HCT116 (cell line): ENCODE data around the gene CYP26B1.

ENCODE experiments used
- ATF3 ChIP-seq: IDR thresholded peaks from 2 replicates; pipeline ENCODE4 v1.6.1; 2012
- CTCF ChIP-seq, 3 experiments: fragments of 200-600 bp in 1 of 3; sonication (generic) in 1 of 3; IDR thresholded peaks in 2 of 3; conservative IDR thresholded peaks in 1 of 3; 2 replicates each; pipeline ENCODE4 v1.5.1; 2012 to 2017; ENCODE audit warnings: low read depth in 2 of 3, low read length in 2 of 3, antibody characterized with exemption in 1 of 3, borderline replicate concordance in 1 of 3, control low read depth in 1 of 3, mild to moderate bottlenecking in 1 of 3, mixed read lengths in 1 of 3, mixed run types in 1 of 3, moderate library complexity in 1 of 3; ENCODE audit not compliant: insufficient read depth in 1 of 3
- EZH2 ChIP-seq: fragments of 200-600 bp; sonication (generic); IDR thresholded peaks from 2 replicates; pipeline ENCODE4 v1.6.1; 2017; ENCODE audit warnings: antibody characterized with exemption, mixed run types
- FOSL1 ChIP-seq: IDR thresholded peaks from 2 replicates; pipeline ENCODE4 v1.6.1; 2012; ENCODE audit warnings: low read depth
- SIN3A ChIP-seq: IDR thresholded peaks from 2 replicates; pipeline ENCODE4 v1.6.1; 2012; ENCODE audit warnings: low read depth
- SRF ChIP-seq: IDR thresholded peaks from 2 replicates; pipeline ENCODE4 v1.6.1; 2012; ENCODE audit warnings: low read depth
- ZNF274 ChIP-seq: fragments of 200-500 bp; sonication (Bioruptor generic); IDR thresholded peaks from 2 replicates; pipeline ENCODE4 v1.6.1; 2014; ENCODE audit warnings: mild to moderate bottlenecking, low read depth, low read length, inconsistent platforms
- TF ChIP-seq, protein P1 (sequence below): IDR thresholded peaks from 2 replicates; pipeline ENCODE4 v1.6.1; 2012

DNA sequence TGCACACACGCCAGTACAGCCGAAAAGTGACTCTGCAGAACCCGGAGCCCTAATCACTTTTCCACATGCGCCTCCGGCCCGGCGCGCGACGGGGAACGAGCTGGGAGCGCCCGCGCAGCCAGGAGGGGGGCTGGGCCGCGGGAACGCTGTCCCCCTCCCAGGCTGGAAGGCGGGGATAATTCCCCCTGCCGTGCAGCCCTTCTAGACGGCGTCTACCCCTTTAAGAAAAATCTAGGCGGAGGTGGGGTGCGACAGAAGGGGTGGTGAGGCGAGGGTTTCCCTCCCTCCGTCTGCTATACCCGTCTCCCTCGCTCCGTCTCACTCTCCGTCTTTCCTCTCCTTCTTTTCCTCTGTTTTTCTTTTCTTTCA, 2.4 kb downstream of the CYP26B1 start:
- TF ChIP-seq, protein P1, sequence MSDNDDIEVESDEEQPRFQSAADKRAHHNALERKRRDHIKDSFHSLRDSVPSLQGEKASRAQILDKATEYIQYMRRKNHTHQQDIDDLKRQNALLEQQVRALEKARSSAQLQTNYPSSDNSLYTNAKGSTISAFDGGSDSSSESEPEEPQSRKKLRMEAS: peak; percentile 71
- TF ChIP-seq ZNF274 (no peak), SIN3A (no peak), CTCF (IDR thresholded peaks at IDR 0.05 in 2 of 3, conservative IDR thresholded peaks at IDR 0.05 in 1 of 3; ENCODE audit: borderline replicate concordance in 1 of 3, insufficient read depth in 1 of 3, low read depth in 2 of 3, low read length in 2 of 3) (no peak), FOSL1 (no peak), ATF3 (no peak), EZH2 (no peak), SRF (no peak)
